Mesothelial cell of epicardium (in vitro differentiated cells): ENCODE results near the gene OXCT1. TPM values are rescaled to one million over a fixed set of nuclear protein-coding genes. Genes with fewer than 3 reads are reported as not detected.

Experiments used
- DNase-seq, 2 experiments: peaks; one replicate each; pipeline ENCODE4 v3.0.0; 2021; ENCODE audit warnings: low spot score in 2 of 2; ENCODE audit not compliant: unreplicated experiment in 2 of 2
- H3K27ac Mint-ChIP-seq: 2 replicates; pipeline ENCODE4 v1.8.0; 2021; ENCODE audit warnings: mixed read lengths
- H3K27me3 Mint-ChIP-seq: 2 replicates; pipeline ENCODE4 v1.8.0; 2021; ENCODE audit warnings: low read depth, mixed read lengths
- H3K36me3 Mint-ChIP-seq: 2 replicates; pipeline ENCODE4 v1.8.0; 2021; ENCODE audit warnings: mixed read lengths
- H3K4me1 Mint-ChIP-seq: 2 replicates; pipeline ENCODE4 v1.8.0; 2021; ENCODE audit warnings: mixed read lengths
- H3K4me3 Mint-ChIP-seq: 2 replicates; pipeline ENCODE4 v1.8.0; 2021; ENCODE audit warnings: mild to moderate bottlenecking, moderate library complexity, mixed read lengths
- H3K9me3 Mint-ChIP-seq: 2 replicates; pipeline ENCODE4 v1.8.0; 2021; ENCODE audit warnings: mixed read lengths
- total RNA-seq: library from RNA; stranded (reverse); gene quantifications from 3 replicates; pipeline ENCODE4 v1.2.1, GENCODE V29; 2021
- TF ChIP-seq, protein P1 (sequence below): fragments of 200-600 bp; sonication (generic); IDR thresholded peaks from one replicate; pipeline ENCODE4 v1.5.0; 2021; ENCODE audit warnings: antibody characterized with exemption; ENCODE audit not compliant: unreplicated experiment

OXCT1 gene
- total RNA-seq, 1 donor from 2014 or later, result 21.2 TPM

DNA sequence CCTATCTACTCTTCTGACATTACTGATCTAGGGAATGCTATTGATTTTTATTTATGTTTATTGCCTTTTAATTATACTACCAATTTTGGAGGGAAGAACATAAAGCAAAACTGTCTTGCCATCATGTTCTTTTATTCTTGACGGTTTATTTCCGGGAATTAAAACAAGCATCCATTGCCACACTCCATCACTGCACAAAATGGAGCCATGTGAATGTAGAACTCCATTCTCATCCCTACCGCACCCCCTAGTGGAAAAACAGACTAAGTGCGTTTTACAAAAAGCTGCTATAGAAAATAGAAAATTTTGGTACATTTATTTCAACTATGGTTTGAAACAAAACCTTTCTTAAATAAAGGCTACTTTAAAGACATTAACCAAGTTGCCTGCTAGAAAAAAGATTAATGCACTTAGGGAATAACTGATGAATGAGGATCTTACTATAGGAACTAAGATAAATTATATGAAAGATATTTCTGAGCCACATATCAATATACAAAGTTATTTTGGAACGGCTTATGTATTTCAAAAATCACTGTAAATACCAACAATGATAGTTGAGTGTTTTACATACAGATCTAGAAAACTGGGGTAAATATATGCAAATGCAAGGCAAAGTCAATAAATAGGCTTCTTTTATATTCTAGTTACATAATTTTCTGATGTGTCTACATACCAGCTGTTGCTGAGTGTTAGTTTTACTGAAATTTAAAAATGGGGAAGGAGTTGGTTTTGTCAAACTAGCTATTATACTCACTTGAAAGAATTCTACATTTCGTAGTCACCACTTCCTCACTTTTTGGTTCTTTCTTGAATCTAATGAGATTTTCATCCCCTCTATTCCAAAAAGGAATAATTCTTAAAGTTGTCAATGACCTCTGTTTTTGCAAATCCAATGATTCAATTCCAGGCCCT lies 26.5 kb downstream of the OXCT1 start:
- DNase-seq, result no peak
- no peaks in the 10 kb centered on the region for H3K27me3 Mint-ChIP-seq

DNA sequence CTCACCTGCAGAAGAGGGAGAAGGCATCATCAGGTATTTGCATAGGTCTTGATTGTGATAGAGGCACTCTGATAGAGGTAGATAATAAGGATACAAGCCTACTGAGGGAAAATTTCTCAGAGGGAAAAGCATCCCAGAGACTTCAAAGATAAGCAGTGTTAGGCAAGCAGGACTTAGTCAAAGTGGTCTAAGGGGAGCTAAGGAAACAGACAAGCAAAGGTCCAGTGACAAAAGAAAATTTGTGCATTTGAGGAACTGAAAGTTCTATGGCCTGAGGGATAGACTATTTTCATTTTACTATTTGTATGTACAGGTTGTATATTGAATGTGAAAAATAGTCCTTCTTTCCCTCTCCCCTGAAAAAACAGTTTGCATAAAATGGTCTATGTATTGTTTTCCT lies 27.4 kb downstream of the OXCT1 start:
- Mint-ChIP-seq H3K4me3 (no peak overlapping the region), H3K4me1 (no peaks in the 10 kb centered on the region), H3K27ac (no peak overlapping the region), H3K27me3 (no peaks in the 10 kb centered on the region), H3K36me3 (peaks cover 9% of the 10 kb centered on the region), H3K9me3 (no peaks in the 10 kb centered on the region)
- TF ChIP-seq, protein P1, sequence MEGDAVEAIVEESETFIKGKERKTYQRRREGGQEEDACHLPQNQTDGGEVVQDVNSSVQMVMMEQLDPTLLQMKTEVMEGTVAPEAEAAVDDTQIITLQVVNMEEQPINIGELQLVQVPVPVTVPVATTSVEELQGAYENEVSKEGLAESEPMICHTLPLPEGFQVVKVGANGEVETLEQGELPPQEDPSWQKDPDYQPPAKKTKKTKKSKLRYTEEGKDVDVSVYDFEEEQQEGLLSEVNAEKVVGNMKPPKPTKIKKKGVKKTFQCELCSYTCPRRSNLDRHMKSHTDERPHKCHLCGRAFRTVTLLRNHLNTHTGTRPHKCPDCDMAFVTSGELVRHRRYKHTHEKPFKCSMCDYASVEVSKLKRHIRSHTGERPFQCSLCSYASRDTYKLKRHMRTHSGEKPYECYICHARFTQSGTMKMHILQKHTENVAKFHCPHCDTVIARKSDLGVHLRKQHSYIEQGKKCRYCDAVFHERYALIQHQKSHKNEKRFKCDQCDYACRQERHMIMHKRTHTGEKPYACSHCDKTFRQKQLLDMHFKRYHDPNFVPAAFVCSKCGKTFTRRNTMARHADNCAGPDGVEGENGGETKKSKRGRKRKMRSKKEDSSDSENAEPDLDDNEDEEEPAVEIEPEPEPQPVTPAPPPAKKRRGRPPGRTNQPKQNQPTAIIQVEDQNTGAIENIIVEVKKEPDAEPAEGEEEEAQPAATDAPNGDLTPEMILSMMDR, result no peak
- no peak for DNase-seq

More for the DNA sequence above, 26.5 kb downstream of the OXCT1 start:
- Mint-ChIP-seq H3K36me3 (peaks cover 9% of the 10 kb centered on the region), H3K4me1 (no peaks in the 10 kb centered on the region), H3K27ac (no peak overlapping the region), H3K4me3 (no peak overlapping the region), H3K9me3 (no peaks in the 10 kb centered on the region)
- TF ChIP-seq, protein P1, result peak; percentile 89

DNA sequence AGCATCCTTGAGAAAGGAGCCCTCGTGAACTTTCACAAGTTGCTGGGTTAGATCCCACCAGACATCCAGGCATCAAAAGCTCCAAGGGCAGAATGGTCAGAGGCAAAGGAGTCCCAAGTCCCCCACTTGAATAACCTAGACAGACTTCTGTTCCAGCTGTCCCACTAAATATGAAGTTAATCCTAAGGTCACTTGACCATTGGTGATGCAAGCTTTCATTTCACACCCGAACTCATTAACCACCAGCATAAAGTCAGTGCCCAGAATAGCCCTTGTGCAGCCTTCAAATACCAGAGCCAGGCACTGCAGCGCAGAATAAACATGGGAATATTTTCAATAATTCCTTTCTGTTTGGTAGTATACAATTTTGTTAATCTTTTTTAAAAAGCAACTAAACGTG lies 28.9 kb downstream of the OXCT1 start:
- Mint-ChIP-seq H3K27ac (no peak overlapping the region), H3K27me3 (no peaks in the 10 kb centered on the region), H3K9me3 (no peaks in the 10 kb centered on the region), H3K4me1 (no peaks in the 10 kb centered on the region), H3K4me3 (no peak overlapping the region), H3K36me3 (peaks cover 2% of the 10 kb centered on the region)
- DNase-seq, result no peak
- TF ChIP-seq, protein P1, result no peak

DNA sequence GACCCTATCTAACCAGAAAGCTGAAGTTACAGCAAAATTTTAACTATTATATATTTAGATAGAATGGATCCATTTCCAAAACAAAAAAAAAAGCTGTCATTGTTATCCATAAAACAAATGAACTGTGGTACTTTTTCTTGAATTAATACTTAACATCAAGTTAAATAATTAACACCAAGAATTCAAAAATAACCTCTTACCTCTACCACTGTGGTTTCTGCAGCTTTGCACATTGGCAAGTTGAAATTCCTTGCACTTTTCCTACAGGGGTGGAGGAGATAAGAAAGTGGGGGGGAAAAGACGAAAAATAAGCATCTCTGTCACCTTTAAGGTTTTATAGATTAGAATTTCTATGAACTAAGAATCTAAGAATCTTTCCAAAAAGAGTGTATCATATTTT lies 30.0 kb downstream of the OXCT1 start:
- H3K27ac Mint-ChIP-seq, result no peak overlapping the region
- no peaks in the 10 kb centered on the region for H3K9me3 Mint-ChIP-seq
- TF ChIP-seq, protein P1, result no peak
- no peak for DNase-seq
- H3K27me3 Mint-ChIP-seq, result no peaks in the 10 kb centered on the region
- peaks cover 4% of the 10 kb centered on the region for H3K4me1 Mint-ChIP-seq
- peaks cover 2% of the 10 kb centered on the region for H3K36me3 Mint-ChIP-seq
- H3K4me3 Mint-ChIP-seq, result no peak overlapping the region

DNA sequence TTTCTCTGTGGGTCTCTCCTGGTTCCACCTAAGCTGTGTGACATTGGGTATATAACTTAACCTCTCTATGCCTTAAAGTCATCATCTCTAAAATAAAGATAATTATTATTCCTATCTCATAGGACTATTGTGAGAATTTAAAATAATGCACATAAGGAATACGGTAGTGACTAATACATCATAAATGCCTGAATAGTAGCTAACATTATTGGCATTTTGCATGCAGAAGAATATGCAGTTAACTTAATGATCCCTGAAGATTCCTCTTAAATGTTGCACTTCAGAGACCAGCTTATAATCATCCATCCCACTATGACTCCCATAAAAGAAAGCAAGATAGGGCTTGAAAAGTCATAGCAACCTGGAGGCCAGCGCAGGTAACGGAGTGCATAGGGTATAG lies 32.4 kb downstream of the OXCT1 start:
- H3K27me3 Mint-ChIP-seq, result no peaks in the 10 kb centered on the region
- TF ChIP-seq, protein P1, result no peak
- no peak for DNase-seq
- peaks cover 14% of the 10 kb centered on the region for H3K9me3 Mint-ChIP-seq
- H3K27ac Mint-ChIP-seq, result no peak overlapping the region
- H3K4me1 Mint-ChIP-seq, result peaks cover 5% of the 10 kb centered on the region
- H3K4me3 Mint-ChIP-seq, result no peak overlapping the region
- peaks cover 15% of the 10 kb centered on the region for H3K36me3 Mint-ChIP-seq
